Keratinocyte (primary cell): ENCODE measurements around the gene BCL2. TPM values are rescaled to one million over a fixed set of nuclear protein-coding genes. Genes with fewer than 3 reads are reported as not detected.
A peak's percentile ranks its signal among the peaks of the same experiment; 100 is the strongest.

Experiments
- DNase-seq: peaks from one replicate; pipeline ENCODE4 v3.0.0-alpha.2; 2011; ENCODE audit warnings: low read depth, missing footprints, low spot score
- FAIRE-seq: peaks from 2 replicates; lab custom pipeline; 2011; peaks lifted over from hg19 to GRCh38; lab: Jason Lieb, UNC
- H2AFZ ChIP-seq: 2 replicates; pipeline ENCODE4 v1.6.0; 2012; ENCODE audit warnings: low read length, control low read depth, inconsistent platforms; ENCODE audit not compliant: control insufficient read depth
- H3K27ac ChIP-seq: 2 replicates; pipeline ENCODE4 v1.5.1; 2011; ENCODE audit warnings: low read length; ENCODE audit not compliant: control insufficient read depth, insufficient read depth
- H3K27me3 ChIP-seq: 3 replicates; pipeline ENCODE4 v1.6.0; 2011; ENCODE audit warnings: low read length; ENCODE audit not compliant: control insufficient read depth, insufficient read depth; ENCODE audit errors: extremely low read depth
- H3K36me3 ChIP-seq, 2 experiments: 2 replicates in 1 of 2; 3 replicates in 1 of 2; pipeline ENCODE4 v1.5.1; 2011; ENCODE audit warnings: low read length in 2 of 2, mild to moderate bottlenecking in 1 of 2; ENCODE audit not compliant: control insufficient read depth in 2 of 2, insufficient read depth in 2 of 2; ENCODE audit errors: extremely low read depth in 1 of 2
- H3K4me1 ChIP-seq: 3 replicates; pipeline ENCODE4 v1.5.1; 2011; ENCODE audit warnings: low read length; ENCODE audit not compliant: control insufficient read depth, insufficient read depth; ENCODE audit errors: extremely low read depth
- H3K4me2 ChIP-seq: 3 replicates; pipeline ENCODE4 v1.6.0; 2011; ENCODE audit warnings: low read depth, low read length; ENCODE audit not compliant: control insufficient read depth, insufficient read depth; ENCODE audit errors: extremely low read depth
- H3K4me3 ChIP-seq, 3 experiments: fragments of 200-600 bp in 1 of 3; sonication (generic) in 1 of 3; 2 replicates in 2 of 3; 3 replicates in 1 of 3; pipeline ENCODE4 v1.5.1; 2011 to 2016; ENCODE audit warnings: low read length in 3 of 3, mild to moderate bottlenecking in 3 of 3, control low read depth in 2 of 3, inconsistent platforms in 1 of 3, low read depth in 1 of 3, mixed read lengths in 1 of 3, mixed run types in 1 of 3, moderate library complexity in 1 of 3; ENCODE audit not compliant: control insufficient read depth in 2 of 3, insufficient read depth in 2 of 3; ENCODE audit errors: extremely low read depth in 1 of 3
- H3K79me2 ChIP-seq: 2 replicates; pipeline ENCODE4 v1.6.0; 2012; ENCODE audit warnings: low read length; ENCODE audit not compliant: control insufficient read depth, insufficient read depth
- H3K9ac ChIP-seq: 3 replicates; pipeline ENCODE4 v1.6.0; 2011; ENCODE audit warnings: low read length; ENCODE audit not compliant: control insufficient read depth, insufficient read depth; ENCODE audit errors: extremely low read depth
- H3K9me1 ChIP-seq: 3 replicates; pipeline ENCODE4 v1.6.0; 2011; ENCODE audit warnings: low read length; ENCODE audit not compliant: control insufficient read depth, insufficient read depth; ENCODE audit errors: extremely low read depth
- H3K9me3 ChIP-seq: 2 replicates; pipeline ENCODE4 v1.5.1; 2012; ENCODE audit warnings: low read depth, low read length; ENCODE audit not compliant: control insufficient read depth
- H4K20me1 ChIP-seq: 3 replicates; pipeline ENCODE4 v1.6.0; 2011; ENCODE audit warnings: low read length; ENCODE audit not compliant: control insufficient read depth, insufficient read depth; ENCODE audit errors: extremely low read depth
- CTCF ChIP-seq, 3 experiments: IDR thresholded peaks in 1 of 3; conservative IDR thresholded peaks in 1 of 3; optimal IDR thresholded peaks in 1 of 3; 2 replicates in 2 of 3; 3 replicates in 1 of 3; pipeline versions ENCODE3 to v1.5.1; 2011; ENCODE audit warnings: low read length in 3 of 3, mild to moderate bottlenecking in 3 of 3, moderate library complexity in 2 of 3, control low read depth in 1 of 3, inconsistent platforms in 1 of 3; ENCODE audit not compliant: insufficient read depth in 2 of 3; ENCODE audit errors: extremely low read depth in 1 of 3
- EZH2 ChIP-seq: IDR thresholded peaks from one replicate; pipeline ENCODE4 v1.6.1; 2012; ENCODE audit warnings: inconsistent platforms, mild to moderate bottlenecking, low read length, moderate library complexity
- dilution Hi-C: fragments of 300-500 bp; cut with MboI; formaldehyde crosslinking; loops from one replicate; pipeline ENCODE4 v1.7.0; 2020; ENCODE audit warnings: low sequenced_read_pairs; ENCODE audit not compliant: extremely low pct_ligation_motif_present
- polyA plus RNA-seq, 5 experiments: library from polyadenylated mRNA; depleted of rRNA in 3 of 5; stranded (reverse) in 3 of 5; stranded (forward) in 1 of 5; unstranded in 1 of 5; fragments of >200 nt; gene quantifications; 1 replicate in 1 of 5; 2 replicates in 3 of 5; 3 replicates in 1 of 5; pipeline versions ENCODE4 v1.2.1 to v1.2.3, GENCODE V29; 2011 to 2012; ENCODE audit warnings: missing spikeins in 2 of 5, low read depth in 1 of 5, low replicate concordance in 1 of 5

The BCL2 gene
- polyA plus RNA-seq, 1 donor (not counting 4 experiments of a cell fraction or from before 2014, with no cell fraction given) = 0.30 TPM

GRCh38 chr18:63195326-63196159 lies 124.0 kb downstream of the BCL2 start:
- H3K9me3 ChIP-seq = no peaks in the 10 kb centered on the region
- H3K27ac ChIP-seq = no peak overlapping the region
- no peak for FAIRE-seq
- no peaks in the 10 kb centered on the region for H4K20me1 ChIP-seq
- no peak overlapping the region for H3K4me3 ChIP-seq
- no peaks in the 10 kb centered on the region for H3K27me3 ChIP-seq
- TF ChIP-seq EZH2 (no peak), CTCF (optimal IDR thresholded peaks at IDR 0.05 in 1 of 3, IDR thresholded peaks at IDR 0.05 in 1 of 3, conservative IDR thresholded peaks at IDR 0.05 in 1 of 3; ENCODE audit: extremely low read depth in 1 of 3, insufficient read depth in 2 of 3, low read length in 3 of 3) (no peak)
- H3K4me2 ChIP-seq = no peak overlapping the region
- dilution Hi-C loops = no loop called here
- no peaks in the 10 kb centered on the region for H3K9me1 ChIP-seq
- H3K9ac ChIP-seq = no peak overlapping the region
- no peak overlapping the region for H2AFZ ChIP-seq
- no peaks in the 10 kb centered on the region for H3K79me2 ChIP-seq
- no peaks in the 10 kb centered on the region for H3K4me1 ChIP-seq
- DNase-seq = no peak
- H3K36me3 ChIP-seq = no peaks in the 10 kb centered on the region

GRCh38 chr18:63192885-63193349 lies 126.7 kb downstream of the BCL2 start:
- Histone ChIP-seq H3K9me3 (no peaks in the 10 kb centered on the region), H4K20me1 (no peaks in the 10 kb centered on the region), H3K79me2 (no peaks in the 10 kb centered on the region), H3K9ac (no peak overlapping the region), H3K36me3 (no peaks in the 10 kb centered on the region), H3K4me1 (no peaks in the 10 kb centered on the region), H3K27me3 (no peaks in the 10 kb centered on the region), H2AFZ (no peak overlapping the region), H3K4me3 (no peak overlapping the region), H3K27ac (no peak overlapping the region), H3K4me2 (no peak overlapping the region), H3K9me1 (no peaks in the 10 kb centered on the region)
- dilution Hi-C loops = no loop called here
- no peak for TF ChIP-seq CTCF (optimal IDR thresholded peaks at IDR 0.05 in 1 of 3, IDR thresholded peaks at IDR 0.05 in 1 of 3, conservative IDR thresholded peaks at IDR 0.05 in 1 of 3; ENCODE audit: extremely low read depth in 1 of 3, insufficient read depth in 2 of 3, low read length in 3 of 3)
- TF ChIP-seq EZH2 = no peak
- DNase-seq (no peak), FAIRE-seq (peak; percentile 56)
